ENCODE measurements around the gene STK32A.

STK32A gene

DNA sequence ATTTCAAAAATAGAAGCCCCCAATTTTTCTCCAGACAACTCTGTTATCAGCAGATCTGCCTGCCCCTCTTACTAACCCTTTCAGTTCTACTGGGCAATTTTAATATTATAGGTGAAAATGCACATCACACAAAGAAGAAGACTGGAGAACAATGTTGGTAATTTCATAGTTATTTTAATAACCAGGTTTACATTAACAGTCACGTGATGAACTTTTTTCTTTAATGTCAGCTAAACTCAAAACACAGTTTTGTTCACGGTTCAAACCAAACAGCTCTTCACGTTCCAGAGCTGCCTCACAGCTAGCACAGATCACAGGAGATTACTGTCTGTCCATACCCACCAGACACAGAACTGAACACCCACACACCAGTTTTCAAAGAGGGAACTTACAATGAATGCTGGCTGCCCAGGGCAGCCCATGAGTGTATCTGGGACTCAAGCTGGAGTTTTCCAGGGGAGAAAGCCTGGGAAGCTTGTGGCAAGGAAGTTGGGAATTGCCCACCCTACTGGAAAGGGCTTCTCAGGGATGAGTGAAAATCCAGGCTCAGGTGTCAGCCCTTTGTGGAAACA, 155.9 kb downstream of the STK32A start:
- no peak for DNase-seq (ENCODE audit: low read depth in 3 of 3, low spot score in 1 of 3)

GRCh38 chr5:147391781-147392180, 157.0 kb downstream of the STK32A start:
- no peak for DNase-seq (ENCODE audit: low read depth in 3 of 3, low spot score in 1 of 3)

- DNase-seq (ENCODE audit: low read depth in 3 of 3, low spot score in 1 of 3) = no peak
These were observed 159.2 kb downstream of the STK32A start for GRCh38 chr5:147393874-147394672.

GRCh38 chr5:147396070-147396823, 161.4 kb downstream of the STK32A start:
- DNase-seq (ENCODE audit: low read depth in 3 of 3, low spot score in 1 of 3) = no peak

DNA sequence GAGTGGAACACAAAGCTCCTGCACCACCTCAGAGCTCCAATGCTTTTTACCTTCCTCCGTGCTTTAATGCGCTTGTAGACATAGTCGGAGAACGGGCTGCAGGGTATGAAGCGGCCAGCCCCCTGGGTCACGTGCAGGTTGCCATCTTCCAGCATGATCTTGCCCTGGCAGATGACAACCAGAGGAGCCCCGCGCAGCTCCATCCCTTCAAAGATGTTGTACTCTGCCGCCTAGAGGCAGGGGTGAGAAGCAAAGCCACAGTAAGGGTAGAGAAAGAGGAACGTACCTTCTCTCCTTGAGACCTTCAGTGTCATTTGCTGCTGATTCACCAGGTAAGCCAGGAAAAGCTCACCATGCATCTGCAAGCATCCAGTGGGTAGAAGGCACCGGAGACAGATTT, 162.8 kb downstream of the STK32A start:
- no peak for DNase-seq (ENCODE audit: low read depth in 3 of 3, low spot score in 1 of 3)

DNA sequence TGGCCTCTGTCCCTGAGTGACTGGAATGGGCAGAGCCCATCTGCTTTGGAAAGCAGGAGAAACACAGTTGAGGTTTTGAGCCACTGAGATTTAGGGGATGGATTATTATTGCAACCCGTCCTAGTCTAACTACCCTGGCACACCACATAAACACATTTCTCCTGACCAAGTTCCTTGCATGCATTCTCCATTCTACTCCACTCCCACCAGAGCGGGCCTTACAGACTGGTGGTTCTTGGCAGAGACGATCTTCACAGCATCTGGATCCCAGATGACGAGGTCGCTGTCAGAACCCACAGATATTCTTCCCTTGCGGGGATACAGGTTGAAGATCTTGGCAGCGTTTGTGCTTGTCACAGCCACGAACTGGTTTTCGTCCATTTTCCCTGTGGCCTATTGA, 164.0 kb downstream of the STK32A start:
- DNase-seq (ENCODE audit: low read depth in 3 of 3, low spot score in 1 of 3) = no peak

- no peak for DNase-seq (ENCODE audit: low read depth in 3 of 3, low spot score in 1 of 3)
These were observed 165.4 kb downstream of the STK32A start for GRCh38 chr5:147400126-147400809.

GRCh38 chr5:147400881-147401280, 166.1 kb downstream of the STK32A start:
- no peak for DNase-seq (ENCODE audit: low read depth in 3 of 3, low spot score in 1 of 3)

DNA sequence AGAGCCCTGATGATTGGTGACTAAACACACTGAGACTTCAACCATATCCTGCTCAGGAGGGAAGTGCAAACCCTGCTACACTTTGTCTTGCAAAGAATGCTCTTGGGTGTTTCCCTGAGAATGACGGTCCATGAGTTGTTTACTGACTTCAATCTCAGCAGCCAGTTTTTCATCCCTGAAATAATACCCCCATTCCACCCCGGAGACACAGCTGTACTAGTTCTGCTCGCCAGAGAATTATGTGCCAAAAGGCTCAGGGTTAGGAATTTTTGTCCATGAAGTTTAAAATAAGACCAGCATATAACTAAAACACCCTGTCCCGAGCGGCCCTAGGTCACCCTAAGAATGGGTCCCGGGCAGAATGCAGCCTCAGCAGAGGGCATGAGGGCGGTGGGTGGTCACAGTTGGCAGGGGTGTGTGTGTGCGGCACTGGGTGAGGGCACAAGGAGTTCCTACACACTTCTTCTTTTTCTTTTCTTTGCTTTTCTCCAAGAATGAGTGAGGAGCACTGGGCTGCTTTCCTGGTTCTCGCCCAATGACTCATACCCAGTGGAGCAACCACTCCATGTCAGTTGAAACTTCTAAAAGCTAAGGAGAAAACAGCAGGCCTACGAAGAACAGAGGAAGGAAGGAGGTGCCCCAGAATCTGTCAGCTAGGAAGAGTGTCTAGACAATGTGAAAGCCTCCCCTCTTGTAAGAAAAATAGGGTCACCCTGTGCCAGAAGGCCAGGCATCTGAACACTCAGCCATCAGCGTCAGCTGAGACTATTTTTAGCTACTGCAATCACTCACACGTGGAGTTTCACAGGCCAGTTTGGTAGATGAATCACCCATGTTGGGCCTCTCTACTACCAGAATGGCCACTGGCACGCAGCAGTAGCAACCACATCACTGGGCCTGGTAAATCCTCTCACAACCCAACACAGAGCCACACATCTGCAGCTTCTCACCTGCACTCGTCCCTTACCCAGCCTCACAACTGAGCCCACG, 169.1 kb downstream of the STK32A start:
- DNase-seq (ENCODE audit: low read depth in 3 of 3, low spot score in 1 of 3) = no peak

DNA sequence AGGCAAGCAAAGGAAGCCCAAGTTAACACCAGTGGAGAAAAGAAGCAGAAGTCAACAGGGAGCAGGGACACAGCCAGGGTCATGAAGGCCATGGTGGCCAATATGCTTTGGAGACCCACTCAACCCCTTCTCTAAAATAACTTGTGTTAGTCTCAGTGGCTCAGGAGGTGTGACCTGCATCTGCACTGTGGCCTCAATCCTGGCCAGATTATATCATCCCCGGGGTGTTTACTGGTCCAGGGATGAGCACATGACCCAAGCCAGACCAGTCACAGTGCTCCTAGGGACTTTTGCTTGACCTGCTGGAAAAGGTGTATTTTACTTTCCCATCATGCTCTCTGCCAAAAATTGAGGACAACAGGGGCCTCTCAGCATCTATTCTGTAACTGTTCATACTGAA, 169.9 kb downstream of the STK32A start:
- no peak for DNase-seq (ENCODE audit: low read depth in 3 of 3, low spot score in 1 of 3)

DNA sequence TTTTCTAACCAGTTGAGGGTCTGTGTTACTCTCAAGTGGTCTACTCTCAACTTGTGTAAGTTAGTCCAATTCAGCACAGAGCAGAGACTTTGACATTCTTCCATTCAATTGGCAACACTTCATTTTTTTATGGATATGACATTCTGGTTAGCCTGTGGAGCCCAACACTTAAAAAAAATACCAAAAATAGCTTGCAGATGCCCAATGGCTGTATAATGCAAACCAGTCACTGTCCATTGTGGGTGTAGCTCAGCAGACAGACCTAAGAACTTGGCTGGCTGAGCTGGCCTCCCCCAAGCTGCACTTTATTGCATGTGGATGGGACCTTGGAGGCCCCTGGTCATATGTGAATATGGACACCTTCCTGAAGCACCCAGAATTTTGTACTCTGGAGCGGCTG, 171.8 kb downstream of the STK32A start:
- no peak for DNase-seq (ENCODE audit: low read depth in 3 of 3, low spot score in 1 of 3)

DNA sequence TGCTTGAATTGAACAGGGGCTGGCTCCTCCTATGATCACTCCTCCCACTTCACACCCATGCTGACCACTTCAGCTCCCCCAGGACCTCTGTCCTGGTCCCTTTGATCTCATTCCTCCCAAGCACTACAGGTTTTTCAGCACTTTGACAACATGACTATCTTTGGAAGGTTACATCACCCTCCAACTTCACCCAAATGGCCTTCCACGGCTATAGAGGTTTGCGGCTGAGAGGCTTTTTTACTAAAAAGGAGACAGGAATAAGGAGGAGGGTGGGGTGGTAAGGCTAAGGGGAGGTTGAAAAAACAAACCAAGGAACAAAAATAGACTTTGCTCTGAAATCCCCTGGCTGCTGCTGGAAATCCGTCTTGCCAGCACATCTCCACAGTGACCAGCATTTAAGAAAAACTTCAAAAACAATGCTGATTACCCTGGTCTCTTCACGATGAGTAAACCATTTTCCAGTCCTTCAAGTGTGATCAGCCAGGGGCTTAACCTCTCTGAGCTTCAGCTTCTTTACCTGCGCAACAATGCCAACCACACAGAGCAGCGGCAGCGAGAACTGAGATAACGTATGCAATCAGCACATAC, 172.4 kb downstream of the STK32A start:
- no peak for DNase-seq (ENCODE audit: low read depth in 3 of 3, low spot score in 1 of 3)

GRCh38 chr5:147408980-147409379, 174.2 kb downstream of the STK32A start:
- no peak for DNase-seq (ENCODE audit: low read depth in 3 of 3, low spot score in 1 of 3)

DNA sequence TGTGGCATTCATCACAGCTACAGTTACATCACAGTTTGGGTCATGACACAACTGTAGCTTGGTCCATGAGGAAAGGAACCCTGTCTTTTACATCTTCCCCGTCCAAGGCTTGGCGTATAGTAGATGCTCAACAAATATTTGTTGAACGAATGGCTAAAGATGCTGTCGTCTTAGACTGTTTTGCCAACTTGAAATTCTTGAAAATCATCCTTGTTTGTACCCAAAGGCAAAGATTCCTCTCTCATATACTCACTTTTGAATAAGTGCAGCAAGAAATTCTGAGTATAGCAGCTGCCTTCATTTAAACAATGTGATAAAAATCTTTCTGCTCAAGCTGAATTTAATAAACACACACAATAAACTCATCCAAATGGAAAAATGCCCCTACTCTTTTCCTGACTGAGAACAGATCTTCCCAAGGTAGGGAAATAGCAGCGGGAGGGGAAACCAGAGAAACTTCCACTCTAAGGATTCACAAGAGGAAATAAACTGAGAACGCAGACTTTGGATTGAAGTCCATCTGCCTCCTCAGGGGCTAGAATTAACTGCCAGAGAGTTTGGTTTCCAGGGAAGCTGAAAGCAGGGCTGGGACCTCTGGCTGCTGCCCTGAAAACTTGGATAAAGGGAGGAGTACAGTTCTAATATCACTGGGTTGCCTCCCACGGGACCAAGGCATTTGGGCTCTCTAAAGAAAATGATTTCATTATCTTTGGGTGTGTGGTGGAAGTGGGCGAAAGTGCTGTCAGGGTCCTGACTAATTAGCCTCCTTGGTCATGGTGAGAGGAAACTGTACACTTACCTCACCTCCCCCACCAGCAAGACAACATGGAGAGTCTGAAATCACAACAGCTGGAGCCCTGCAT, 175.9 kb downstream of the STK32A start:
- DNase-seq (ENCODE audit: low read depth in 3 of 3, low spot score in 1 of 3) = no peak

GRCh38 chr5:147411359-147412319, 176.8 kb downstream of the STK32A start:
- DNase-seq (ENCODE audit: low read depth in 3 of 3, low spot score in 1 of 3) = no peak

DNA sequence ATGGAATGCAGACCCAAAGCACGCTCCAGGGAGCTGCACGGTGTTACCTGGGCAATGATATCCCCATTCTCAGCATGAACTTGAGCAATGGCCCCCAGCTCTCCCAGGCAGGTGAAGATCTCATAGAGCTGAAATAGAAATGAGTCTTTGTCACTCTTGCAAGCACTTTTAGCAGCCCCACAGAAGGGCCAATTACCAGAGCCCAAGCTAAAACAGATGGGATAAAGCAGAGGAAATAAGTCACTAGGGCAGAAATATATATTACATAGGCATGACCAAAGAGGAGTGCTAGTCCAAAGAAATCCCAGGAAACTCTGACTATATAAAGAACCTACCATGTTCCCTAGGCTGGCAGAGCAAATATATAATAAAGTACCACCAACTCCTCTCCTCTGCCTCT, 177.7 kb downstream of the STK32A start:
- no peak for DNase-seq (ENCODE audit: low read depth in 3 of 3, low spot score in 1 of 3)

GRCh38 chr5:147413266-147413665, 178.4 kb downstream of the STK32A start:
- DNase-seq (ENCODE audit: low read depth in 3 of 3, low spot score in 1 of 3) = no peak

DNA sequence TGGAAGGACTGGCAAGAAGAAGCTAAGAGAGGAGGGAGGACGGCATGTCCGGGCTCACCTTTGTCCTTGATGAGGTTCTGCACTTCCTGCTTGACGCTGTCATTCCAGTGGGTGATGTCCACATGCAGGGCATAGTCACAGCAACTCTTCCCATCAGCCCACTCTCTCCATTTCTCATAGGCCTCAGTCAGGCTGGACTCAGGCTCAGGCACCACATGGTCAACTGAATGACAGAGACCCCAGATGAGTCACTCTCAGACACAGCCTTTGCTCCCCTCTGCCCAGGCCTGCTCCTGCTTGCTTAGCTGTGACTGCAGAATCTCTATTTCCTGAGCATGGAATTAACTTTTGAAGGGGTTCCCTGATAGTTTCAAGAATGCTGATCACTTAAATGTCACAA, 180.8 kb downstream of the STK32A start:
- no peak for DNase-seq (ENCODE audit: low read depth in 3 of 3, low spot score in 1 of 3)

Data from stimulated activated CD4-positive, alpha-beta T cell treated with anti-CD3 and anti-CD28 coated beads, TNF-alpha, amount 100 ng/mL, for 1 hour (primary cell).